ENCODE measurements around the gene SERPINE3.

The SERPINE3 gene

GRCh38 chr13:51318876-51319275, 20.6 kb upstream of the SERPINE3 start:
- DNase-seq (ENCODE audit: low spot score in 2 of 2): no peak
- Histone ChIP-seq H3K36me3 (replicated peaks) (no peaks in the 10 kb centered on the region), H3K27me3 (ENCODE audit: low read depth) (no peaks in the 10 kb centered on the region), H3K9me3 (no peaks in the 10 kb centered on the region), H3K4me1 (peaks cover 8% of the 10 kb centered on the region), H3K4me3 (no peak overlapping the region)
- in situ Hi-C loops (cut with MboI; ENCODE audit: low sequenced_read_pairs): no loop called here

- Histone ChIP-seq H3K4me1 (no peaks in the 10 kb centered on the region), H3K27me3 (ENCODE audit: low read depth) (no peaks in the 10 kb centered on the region), H3K4me3 (no peak overlapping the region), H3K9me3 (no peaks in the 10 kb centered on the region), H3K36me3 (replicated peaks) (no peaks in the 10 kb centered on the region)
- in situ Hi-C loops (cut with MboI; ENCODE audit: low sequenced_read_pairs): no loop called here
- no peak for DNase-seq (ENCODE audit: low spot score in 2 of 2)
Observed at GRCh38 chr13:51321836-51322235, 17.7 kb upstream of the SERPINE3 start.

GRCh38 chr13:51322826-51323225, 16.7 kb upstream of the SERPINE3 start:
- no peaks in the 10 kb centered on the region for H3K27me3 ChIP-seq (ENCODE audit: low read depth)
- no peak for DNase-seq (ENCODE audit: low spot score in 2 of 2)
- in situ Hi-C loops (cut with MboI; ENCODE audit: low sequenced_read_pairs): no loop called here
- H3K36me3 ChIP-seq (replicated peaks): no peaks in the 10 kb centered on the region
- H3K9me3 ChIP-seq: no peaks in the 10 kb centered on the region
- no peak overlapping the region for H3K4me3 ChIP-seq
- H3K4me1 ChIP-seq: no peaks in the 10 kb centered on the region

GRCh38 chr13:51323824-51324511, 15.5 kb upstream of the SERPINE3 start:
- in situ Hi-C loops (cut with MboI; ENCODE audit: low sequenced_read_pairs): no loop called here
- H3K4me3 ChIP-seq: no peak overlapping the region
- H3K9me3 ChIP-seq: no peaks in the 10 kb centered on the region
- H3K27me3 ChIP-seq (ENCODE audit: low read depth): no peaks in the 10 kb centered on the region
- H3K4me1 ChIP-seq: peaks cover 10% of the 10 kb centered on the region
- DNase-seq (ENCODE audit: low spot score in 2 of 2): no peak
- no peaks in the 10 kb centered on the region for H3K36me3 ChIP-seq (replicated peaks)

- H3K36me3 ChIP-seq (replicated peaks): no peaks in the 10 kb centered on the region
- no peak overlapping the region for H3K4me3 ChIP-seq
- H3K9me3 ChIP-seq: no peaks in the 10 kb centered on the region
- no peak for DNase-seq (ENCODE audit: low spot score in 2 of 2)
- no peaks in the 10 kb centered on the region for H3K27me3 ChIP-seq (ENCODE audit: low read depth)
- peaks cover 15% of the 10 kb centered on the region for H3K4me1 ChIP-seq
- in situ Hi-C loops (cut with MboI; ENCODE audit: low sequenced_read_pairs): no loop called here
Observed at GRCh38 chr13:51324714-51325420, 14.6 kb upstream of the SERPINE3 start.

- DNase-seq (ENCODE audit: low spot score in 2 of 2): no peak
- H3K4me3 ChIP-seq: no peak overlapping the region
- no peaks in the 10 kb centered on the region for H3K27me3 ChIP-seq (ENCODE audit: low read depth)
- H3K4me1 ChIP-seq: peaks cover 15% of the 10 kb centered on the region
- H3K9me3 ChIP-seq: no peaks in the 10 kb centered on the region
- no peaks in the 10 kb centered on the region for H3K36me3 ChIP-seq (replicated peaks)
- in situ Hi-C loops (cut with MboI; ENCODE audit: low sequenced_read_pairs): no loop called here
Observed at GRCh38 chr13:51325837-51326236, 13.7 kb upstream of the SERPINE3 start.

GRCh38 chr13:51326777-51327176, 12.7 kb upstream of the SERPINE3 start:
- no peak for DNase-seq (ENCODE audit: low spot score in 2 of 2)
- in situ Hi-C loops (cut with MboI; ENCODE audit: low sequenced_read_pairs): no loop called here
- Histone ChIP-seq H3K27me3 (ENCODE audit: low read depth) (no peaks in the 10 kb centered on the region), H3K9me3 (no peaks in the 10 kb centered on the region), H3K4me1 (peaks cover 15% of the 10 kb centered on the region), H3K4me3 (no peak overlapping the region), H3K36me3 (replicated peaks) (no peaks in the 10 kb centered on the region)

GRCh38 chr13:51327961-51328360, 11.5 kb upstream of the SERPINE3 start:
- Histone ChIP-seq H3K4me1 (peaks cover 15% of the 10 kb centered on the region), H3K4me3 (no peak overlapping the region), H3K9me3 (no peaks in the 10 kb centered on the region), H3K27me3 (ENCODE audit: low read depth) (no peaks in the 10 kb centered on the region), H3K36me3 (replicated peaks) (no peaks in the 10 kb centered on the region)
- in situ Hi-C loops (cut with MboI; ENCODE audit: low sequenced_read_pairs): no loop called here
- DNase-seq (ENCODE audit: low spot score in 2 of 2): no peak

- Histone ChIP-seq H3K4me1 (peaks cover 18% of the 10 kb centered on the region), H3K36me3 (replicated peaks) (no peaks in the 10 kb centered on the region), H3K4me3 (no peak overlapping the region), H3K27me3 (ENCODE audit: low read depth) (no peaks in the 10 kb centered on the region), H3K9me3 (no peaks in the 10 kb centered on the region)
- peak; percentile 85 to 88 for DNase-seq (ENCODE audit: low spot score in 2 of 2)
- in situ Hi-C loops (cut with MboI; ENCODE audit: low sequenced_read_pairs): no loop called here
Observed at GRCh38 chr13:51328488-51328887, 11.0 kb upstream of the SERPINE3 start.

GRCh38 chr13:51329606-51330005, 9.9 kb upstream of the SERPINE3 start:
- no peaks in the 10 kb centered on the region for H3K9me3 ChIP-seq
- no peaks in the 10 kb centered on the region for H3K27me3 ChIP-seq (ENCODE audit: low read depth)
- peaks cover 18% of the 10 kb centered on the region for H3K4me1 ChIP-seq
- in situ Hi-C loops (cut with MboI; ENCODE audit: low sequenced_read_pairs): no loop called here
- DNase-seq (ENCODE audit: low spot score in 2 of 2): no peak
- no peaks in the 10 kb centered on the region for H3K36me3 ChIP-seq (replicated peaks)
- H3K4me3 ChIP-seq: no peak overlapping the region

- no peak for DNase-seq (ENCODE audit: low spot score in 2 of 2)
- H3K9me3 ChIP-seq: no peaks in the 10 kb centered on the region
- no peak overlapping the region for H3K4me3 ChIP-seq
- H3K27me3 ChIP-seq (ENCODE audit: low read depth): no peaks in the 10 kb centered on the region
- in situ Hi-C loops (cut with MboI; ENCODE audit: low sequenced_read_pairs): no loop called here
- H3K4me1 ChIP-seq: peaks cover 18% of the 10 kb centered on the region
- H3K36me3 ChIP-seq (replicated peaks): no peaks in the 10 kb centered on the region
Observed at GRCh38 chr13:51330791-51331190, 8.7 kb upstream of the SERPINE3 start.

GRCh38 chr13:51331354-51331861, 8.1 kb upstream of the SERPINE3 start:
- Histone ChIP-seq H3K9me3 (no peaks in the 10 kb centered on the region), H3K4me1 (peaks cover 18% of the 10 kb centered on the region), H3K4me3 (no peak overlapping the region), H3K27me3 (ENCODE audit: low read depth) (no peaks in the 10 kb centered on the region), H3K36me3 (replicated peaks) (no peaks in the 10 kb centered on the region)
- DNase-seq (ENCODE audit: low spot score in 2 of 2): no peak
- in situ Hi-C loops (cut with MboI; ENCODE audit: low sequenced_read_pairs): no loop called here

GRCh38 chr13:51332566-51333361, 6.7 kb upstream of the SERPINE3 start:
- H3K27me3 ChIP-seq (ENCODE audit: low read depth): no peaks in the 10 kb centered on the region

GRCh38 chr13:51333421-51333820, 6.1 kb upstream of the SERPINE3 start:
- no peaks in the 10 kb centered on the region for H3K36me3 ChIP-seq (replicated peaks)
- H3K27me3 ChIP-seq (ENCODE audit: low read depth): no peaks in the 10 kb centered on the region
- H3K9me3 ChIP-seq: no peaks in the 10 kb centered on the region
- no peak overlapping the region for H3K4me3 ChIP-seq
- H3K4me1 ChIP-seq: peaks cover 13% of the 10 kb centered on the region
- no peak for DNase-seq (ENCODE audit: low spot score in 2 of 2)
- in situ Hi-C loops (cut with MboI; ENCODE audit: low sequenced_read_pairs): no loop called here

More at GRCh38 chr13:51332566-51333361, 6.7 kb upstream of the SERPINE3 start:
- Histone ChIP-seq H3K4me3 (no peak overlapping the region), H3K36me3 (replicated peaks) (no peaks in the 10 kb centered on the region), H3K9me3 (no peaks in the 10 kb centered on the region), H3K4me1 (peaks cover 18% of the 10 kb centered on the region)
- in situ Hi-C loops (cut with MboI; ENCODE audit: low sequenced_read_pairs): no loop called here
- no peak for DNase-seq (ENCODE audit: low spot score in 2 of 2)

All from HAP-1 (cell line).